Caco-2 (cell line): ENCODE measurements around the gene RGS19. TPM values are rescaled to one million over a fixed set of nuclear protein-coding genes. Genes with fewer than 3 reads are reported as not detected.

Experiments
- BruUV-seq: library from RNA; stranded (reverse); fragments of 400-500 nt; replicated peaks from 2 replicates; lab custom pipeline; 2021; lab: Mats Ljungman, UMichigan
- CTCF ChIA-PET: fragments of 300-600 bp; sonication (Branson Sonifier 250); formaldehyde crosslinking; loops from one replicate; lab custom pipeline; 2022; ENCODE audit warnings: antibody characterized with exemption; lab: Charles Lee
- POLR2A ChIA-PET: fragments of 300-600 bp; sonication (Branson Sonifier 250); formaldehyde crosslinking; loops from one replicate; lab custom pipeline; 2022; ENCODE audit warnings: antibody characterized with exemption; lab: Charles Lee
- DNase-seq, 2 experiments: peaks; one replicate each; pipeline versions ENCODE4 v3.0.0 to v3.0.0-alpha.2; 2020 to 2022
- H3K27me3 ChIP-seq: replicated peaks from 2 replicates; pipeline ENCODE4 v1.6.0; 2011; ENCODE audit warnings: low read length; ENCODE audit not compliant: control insufficient read depth, insufficient read depth
- H3K36me3 ChIP-seq: 2 replicates; pipeline ENCODE4 v1.5.1; 2011; ENCODE audit warnings: low read length; ENCODE audit not compliant: control insufficient read depth, insufficient read depth
- H3K4me1 ChIP-seq: fragments of 250-450 bp; sonication (Bioruptor Pico); 2 replicates; pipeline ENCODE4 v1.5.1; 2020; ENCODE audit warnings: mild to moderate bottlenecking
- H3K4me3 ChIP-seq: 2 replicates; pipeline ENCODE4 v1.5.1; 2011; ENCODE audit warnings: low read depth, mild to moderate bottlenecking, control low read depth, low read length
- H3K9me3 ChIP-seq: fragments of 250-450 bp; sonication (Bioruptor Pico); 2 replicates; pipeline ENCODE4 v1.5.1; 2020; ENCODE audit warnings: mild to moderate bottlenecking, moderate library complexity
- H3K27ac Mint-ChIP-seq: one replicate; pipeline ENCODE4 v1.8.0; 2022; ENCODE audit warnings: mixed read lengths; ENCODE audit not compliant: unreplicated experiment
- H3K27me3 Mint-ChIP-seq: one replicate; pipeline ENCODE4 v1.8.0; 2022; ENCODE audit warnings: mixed read lengths; ENCODE audit not compliant: insufficient read depth, unreplicated experiment
- H3K36me3 Mint-ChIP-seq: one replicate; pipeline ENCODE4 v1.8.0; 2022; ENCODE audit warnings: mild to moderate bottlenecking, mixed read lengths; ENCODE audit not compliant: insufficient read depth, unreplicated experiment
- H3K4me1 Mint-ChIP-seq: one replicate; pipeline ENCODE4 v1.8.0; 2022; ENCODE audit warnings: low read depth, mixed read lengths; ENCODE audit not compliant: unreplicated experiment
- H3K4me3 Mint-ChIP-seq: one replicate; pipeline ENCODE4 v1.8.0; 2022; ENCODE audit warnings: mild to moderate bottlenecking, moderate library complexity, mixed read lengths; ENCODE audit not compliant: unreplicated experiment
- H3K9me3 Mint-ChIP-seq: one replicate; pipeline ENCODE4 v1.8.0; 2022; ENCODE audit warnings: mixed read lengths; ENCODE audit not compliant: unreplicated experiment
- intact Hi-C: fragments of 100-400 bp; cut with micrococcal nuclease; formaldehyde crosslinking; loops from one replicate; pipeline ENCODE4 v1.10.0; 2022; ENCODE audit not compliant: unreplicated experiment
- total RNA-seq: library from RNA; stranded (reverse); gene quantifications from 2 replicates; pipeline ENCODE4 v1.2.3, GENCODE V29; 2022
- TF ChIP-seq, protein P1 (sequence below), 2 experiments: fragments of 200-600 bp in 1 of 2; IDR thresholded peaks; 1 replicate in 1 of 2; 2 replicates in 1 of 2; pipeline versions ENCODE4 v1.5.1 to v1.8.0; 2011 to 2022; ENCODE audit warnings: antibody characterized with exemption in 1 of 2, control low read depth in 1 of 2, inconsistent platforms in 1 of 2, low read depth in 1 of 2, low read length in 1 of 2, mild to moderate bottlenecking in 1 of 2, moderate library complexity in 1 of 2; ENCODE audit not compliant: insufficient read depth in 1 of 2, severe bottlenecking in 1 of 2, unreplicated experiment in 1 of 2

The RGS19 gene
- total RNA-seq, 1 experiment from 2014 or later = 29.3 TPM

DNA sequence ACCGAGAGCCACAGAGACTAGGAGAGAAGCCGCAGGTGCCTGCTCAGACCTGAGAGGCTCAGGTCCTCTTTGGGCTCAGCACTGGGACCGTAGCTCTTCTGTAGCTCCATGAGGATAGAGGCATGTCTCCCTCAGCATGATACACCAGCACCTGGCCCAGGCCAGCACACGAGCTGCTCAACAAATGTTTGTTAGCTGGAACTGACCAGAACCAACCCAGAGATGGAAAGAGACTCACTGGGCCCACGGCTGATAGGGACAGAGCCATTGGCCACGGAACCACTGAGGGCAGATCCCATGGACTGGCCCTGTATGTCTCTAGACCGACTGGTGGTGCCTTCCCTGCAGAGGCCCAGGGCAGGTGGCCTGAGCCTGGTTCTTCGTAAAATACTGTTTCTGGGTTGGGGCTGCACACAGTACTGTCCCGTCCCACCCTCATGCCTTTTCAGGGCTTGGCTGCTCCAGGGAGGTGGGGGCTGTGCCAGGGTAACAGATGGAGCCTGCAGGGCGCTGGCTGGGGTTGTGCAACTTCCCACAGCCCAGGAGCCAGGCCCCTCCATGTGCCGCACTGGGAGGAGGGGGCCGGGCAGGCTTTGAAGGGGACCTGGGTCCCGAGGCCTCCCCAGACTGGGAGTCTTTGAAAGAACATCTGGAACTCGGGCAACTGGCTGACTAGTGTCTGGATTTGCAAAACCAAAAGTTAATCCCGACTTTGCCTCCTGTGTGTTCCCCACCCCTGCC lies 38.1 kb downstream of the RGS19 start:
- Histone ChIP-seq H3K4me1 (peaks cover 22% of the 10 kb centered on the region), H3K4me3 (no peak overlapping the region), H3K36me3 (no peaks in the 10 kb centered on the region), H3K27me3 (no peaks in the 10 kb centered on the region), H3K9me3 (no peaks in the 10 kb centered on the region)
- no TSS peak for BruUV-seq
- DNase-seq = peak in 1 of 2 experiments; percentile 54
- POLR2A ChIA-PET = no interaction called here
- intact Hi-C loops = no loop called here
- CTCF ChIA-PET = interaction anchor here (4.4 to 6.2 kb wide), 3 partner anchors 19 to 80 kb away, joined by 51 to 139 read pairs (median 101); partner anchors contain the start of genes PRPF6, SAMD10 and TCEA2
- Mint-ChIP-seq H3K27me3 (peaks cover 8% of the 10 kb centered on the region), H3K9me3 (no peaks in the 10 kb centered on the region), H3K27ac (no peak overlapping the region), H3K4me1 (no peaks in the 10 kb centered on the region), H3K36me3 (peaks cover 29% of the 10 kb centered on the region), H3K4me3 (peak overlapping the region; percentile 10)
- TF ChIP-seq, protein P1, sequence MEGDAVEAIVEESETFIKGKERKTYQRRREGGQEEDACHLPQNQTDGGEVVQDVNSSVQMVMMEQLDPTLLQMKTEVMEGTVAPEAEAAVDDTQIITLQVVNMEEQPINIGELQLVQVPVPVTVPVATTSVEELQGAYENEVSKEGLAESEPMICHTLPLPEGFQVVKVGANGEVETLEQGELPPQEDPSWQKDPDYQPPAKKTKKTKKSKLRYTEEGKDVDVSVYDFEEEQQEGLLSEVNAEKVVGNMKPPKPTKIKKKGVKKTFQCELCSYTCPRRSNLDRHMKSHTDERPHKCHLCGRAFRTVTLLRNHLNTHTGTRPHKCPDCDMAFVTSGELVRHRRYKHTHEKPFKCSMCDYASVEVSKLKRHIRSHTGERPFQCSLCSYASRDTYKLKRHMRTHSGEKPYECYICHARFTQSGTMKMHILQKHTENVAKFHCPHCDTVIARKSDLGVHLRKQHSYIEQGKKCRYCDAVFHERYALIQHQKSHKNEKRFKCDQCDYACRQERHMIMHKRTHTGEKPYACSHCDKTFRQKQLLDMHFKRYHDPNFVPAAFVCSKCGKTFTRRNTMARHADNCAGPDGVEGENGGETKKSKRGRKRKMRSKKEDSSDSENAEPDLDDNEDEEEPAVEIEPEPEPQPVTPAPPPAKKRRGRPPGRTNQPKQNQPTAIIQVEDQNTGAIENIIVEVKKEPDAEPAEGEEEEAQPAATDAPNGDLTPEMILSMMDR (IDR thresholded peaks at IDR 0.05; ENCODE audit: insufficient read depth in 1 of 2, low read depth in 1 of 2, low read length in 1 of 2, severe bottlenecking in 1 of 2, unreplicated experiment in 1 of 2) = no peak

GRCh38 chr20:64040231-64041039 lies 38.9 kb downstream of the RGS19 start:
- peaks cover 37% of the 10 kb centered on the region for H3K36me3 Mint-ChIP-seq
- intact Hi-C loops = no loop called here

More at GRCh38 chr20:64040231-64041039, 38.9 kb downstream of the RGS19 start:
- H3K4me3 Mint-ChIP-seq = peak overlapping the region; percentile 10
- H3K27me3 Mint-ChIP-seq = peaks cover 3% of the 10 kb centered on the region
- no peaks in the 10 kb centered on the region for H3K4me1 Mint-ChIP-seq
- peaks cover 26% of the 10 kb centered on the region for H3K4me1 ChIP-seq
- CTCF ChIA-PET = interaction anchor here (0.5 to 6.2 kb wide), 10 partner anchors 12 to 502 kb away, joined by 4 to 139 read pairs (median 31); partner anchors contain the start of genes LKAAEAR1, PRPF6, PTK6 and SAMD10
- no TSS peak for BruUV-seq
- H3K4me3 ChIP-seq = no peak overlapping the region
- H3K9me3 Mint-ChIP-seq = no peaks in the 10 kb centered on the region
- H3K36me3 ChIP-seq = no peaks in the 10 kb centered on the region
- POLR2A ChIA-PET = no interaction called here
- no peak for DNase-seq
- H3K9me3 ChIP-seq = no peaks in the 10 kb centered on the region
- H3K27ac Mint-ChIP-seq = no peak overlapping the region
- TF ChIP-seq, protein P1 (IDR thresholded peaks at IDR 0.05; ENCODE audit: insufficient read depth in 1 of 2, low read depth in 1 of 2, low read length in 1 of 2, severe bottlenecking in 1 of 2, unreplicated experiment in 1 of 2) = no peak
- H3K27me3 ChIP-seq = no peaks in the 10 kb centered on the region
